GM21529 (cell line): ENCODE measurements around the gene SIMC1.
"Not testable (repeated sequence)": the region's sequence is repeated elsewhere in the genome, so short reads cannot be mapped to it uniquely, and the experiment has no call there.

ENCODE experiments used
- ATAC-seq: cut with Tn5 transposase; IDR thresholded peaks from one replicate; pipeline ENCODE4 v1.9.1; 2021; ENCODE audit not compliant: unreplicated experiment

SIMC1 gene

DNA sequence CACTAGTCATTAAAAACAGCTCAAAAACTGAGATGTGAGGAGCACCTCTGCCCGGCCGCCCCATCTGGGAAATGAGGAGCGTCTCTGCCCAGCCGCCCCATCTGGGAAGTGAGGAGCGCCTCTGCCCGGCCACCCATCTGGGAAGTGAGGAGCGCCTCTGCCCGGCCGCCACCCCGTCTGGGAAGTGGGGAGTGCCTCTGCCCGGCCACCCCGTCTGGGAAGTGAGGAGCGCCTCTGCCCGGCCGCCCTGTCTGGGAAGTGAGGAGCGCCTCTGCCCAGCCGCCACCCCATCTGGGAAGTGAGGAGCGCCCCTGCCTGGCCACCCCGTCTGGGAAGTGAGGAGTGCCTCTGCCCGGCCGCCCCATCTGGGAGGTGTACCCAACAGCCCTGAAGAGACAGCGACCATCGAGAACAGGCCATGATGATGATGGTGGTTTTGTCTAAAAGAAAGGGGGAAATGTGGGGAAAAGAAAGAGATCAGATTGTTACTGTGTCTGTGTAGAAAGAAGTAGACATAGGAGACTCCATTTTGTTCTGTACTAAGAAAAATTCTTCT lies 23.7 kb upstream of the SIMC1 start:
- not testable (repeated sequence) for ATAC-seq

DNA sequence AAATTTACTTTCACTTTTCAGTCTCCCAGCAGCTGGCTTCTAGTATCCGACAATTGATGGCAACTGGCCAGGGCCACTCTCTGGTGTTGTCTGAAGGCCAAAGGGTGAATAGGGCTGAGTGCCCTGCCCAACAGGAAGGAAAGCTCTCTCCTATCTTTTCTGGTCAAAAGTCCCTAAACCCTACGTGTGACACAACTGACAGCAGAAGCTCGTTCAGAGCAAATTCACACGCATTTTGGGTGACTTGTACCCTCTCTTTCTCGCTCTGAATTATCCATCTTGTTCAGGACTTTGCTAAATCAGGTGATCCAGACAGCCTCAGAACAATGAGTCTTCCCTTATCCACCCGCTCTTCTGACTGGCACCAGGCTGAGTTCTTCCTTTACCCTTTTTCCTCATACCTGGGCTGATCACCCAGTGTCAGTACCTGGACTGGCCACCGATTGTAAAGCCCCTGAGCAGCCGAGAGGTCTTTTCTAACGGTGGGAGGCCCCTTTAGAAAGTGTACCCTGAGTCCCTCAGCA lies 21.8 kb upstream of the SIMC1 start:
- ATAC-seq = not testable (repeated sequence)

- ATAC-seq = not testable (repeated sequence)
Measured at GRCh38 chr5:176217188-176217729, 21.0 kb upstream of the SIMC1 start.

- ATAC-seq = not testable (repeated sequence)
Measured at GRCh38 chr5:176217764-176218163, 20.5 kb upstream of the SIMC1 start.

- not testable (repeated sequence) for ATAC-seq
Measured at GRCh38 chr5:176222006-176222405, 16.2 kb upstream of the SIMC1 start.

GRCh38 chr5:176228358-176228757 lies 9.9 kb upstream of the SIMC1 start:
- ATAC-seq = not testable (repeated sequence)

DNA sequence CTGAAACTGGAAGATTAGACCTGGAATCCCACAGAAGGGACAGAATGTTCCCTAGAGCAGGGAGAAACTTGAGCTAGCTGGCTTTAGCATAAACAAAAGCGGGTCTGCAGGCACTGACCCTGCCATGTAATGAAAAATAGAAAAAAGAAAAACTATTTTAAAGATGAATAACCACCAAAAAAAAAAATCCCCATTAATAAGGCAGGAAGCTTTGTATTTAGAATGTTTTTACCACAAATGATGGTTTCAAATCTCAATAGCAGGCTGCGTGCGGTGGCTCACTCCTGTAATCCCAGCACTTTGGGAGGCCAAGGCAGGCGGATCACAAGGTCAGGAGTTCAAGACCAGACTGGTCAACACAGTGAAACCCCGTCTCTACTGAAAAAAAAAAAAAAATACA lies 5.0 kb upstream of the SIMC1 start:
- ATAC-seq = not testable (repeated sequence)

- not testable (repeated sequence) for ATAC-seq
Measured at GRCh38 chr5:176235155-176235554, 3.1 kb upstream of the SIMC1 start.

GRCh38 chr5:176238645-176239283 lies 540 bp downstream of the SIMC1 start:
- peak; percentile 36 for ATAC-seq

- not testable (repeated sequence) for ATAC-seq
Measured at GRCh38 chr5:176239304-176239703, 1.1 kb downstream of the SIMC1 start.

- ATAC-seq = not testable (repeated sequence)
Measured at GRCh38 chr5:176244318-176244717, 6.1 kb downstream of the SIMC1 start.

DNA sequence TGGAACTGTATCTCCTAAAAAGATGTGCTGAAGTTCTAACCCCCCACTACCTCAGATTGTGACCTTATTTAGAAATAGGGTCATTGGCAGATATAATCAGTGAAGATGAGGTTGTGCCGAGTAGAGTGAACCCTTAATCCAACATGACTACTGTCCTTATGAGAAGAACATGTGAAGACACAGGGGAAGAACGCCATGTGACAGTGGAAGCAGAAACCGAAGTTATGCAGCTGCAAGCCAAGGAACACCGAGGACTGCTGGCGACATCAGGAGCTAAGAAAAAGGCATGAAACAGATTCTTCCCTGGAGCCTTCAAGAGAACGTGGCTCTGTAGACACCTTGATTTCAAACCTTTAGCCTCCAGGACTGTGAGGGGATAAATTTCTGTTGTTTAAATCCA lies 6.8 kb downstream of the SIMC1 start:
- not testable (repeated sequence) for ATAC-seq

- ATAC-seq = not testable (repeated sequence)
Measured at GRCh38 chr5:176245489-176245888, 7.3 kb downstream of the SIMC1 start.

DNA sequence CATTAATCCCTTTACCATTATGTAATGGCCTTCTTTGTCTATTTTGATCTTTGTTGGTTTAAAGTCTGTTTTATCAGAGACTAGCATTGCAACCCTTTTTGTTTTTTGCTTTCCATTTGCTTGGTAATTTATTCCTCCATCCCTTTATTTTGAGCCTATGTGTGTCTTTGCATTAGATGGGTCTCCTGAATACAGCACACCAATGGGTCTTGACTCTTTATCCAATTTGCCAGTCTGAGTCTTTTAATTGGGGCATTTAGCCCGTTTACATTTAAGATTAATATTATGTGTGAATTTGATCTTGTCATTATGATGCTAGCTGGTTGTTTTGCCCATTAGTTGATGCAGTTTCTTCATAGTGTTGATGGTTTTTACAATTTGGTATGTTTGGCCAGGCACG lies 12.5 kb downstream of the SIMC1 start:
- not testable (repeated sequence) for ATAC-seq

GRCh38 chr5:176252171-176252570 lies 13.9 kb downstream of the SIMC1 start:
- not testable (repeated sequence) for ATAC-seq

DNA sequence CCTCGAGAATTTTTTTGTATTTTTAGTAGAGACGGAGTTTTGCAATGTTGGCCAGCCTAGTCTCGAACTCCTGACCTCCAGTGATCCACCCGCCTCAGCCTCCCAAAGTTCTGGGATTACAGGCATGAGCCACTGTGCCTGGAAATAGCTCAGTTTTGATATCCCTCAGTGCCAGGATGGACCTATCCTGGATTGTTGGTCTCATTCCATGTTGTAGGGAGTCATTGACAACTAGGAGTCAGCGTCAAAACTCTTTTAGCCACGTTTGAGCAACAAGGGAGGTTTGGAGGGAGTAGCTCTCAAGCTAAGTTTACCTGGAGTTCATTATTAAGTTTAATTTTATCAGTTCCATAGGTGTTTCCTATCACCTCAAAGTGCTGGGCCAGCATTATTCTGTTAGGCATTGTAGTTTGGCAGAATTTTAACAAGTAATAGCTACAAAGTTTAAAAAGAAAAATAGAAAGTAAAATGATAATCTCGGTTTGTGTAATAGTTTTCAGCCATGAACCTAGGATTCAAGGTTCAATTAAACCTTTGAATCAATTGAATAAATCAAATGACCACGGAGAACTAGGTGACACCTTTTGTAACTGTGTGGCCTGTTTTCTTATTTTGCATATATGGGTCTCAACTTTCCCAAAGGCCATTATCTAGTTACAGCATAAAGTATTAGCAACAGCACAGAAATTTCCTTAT lies 15.3 kb downstream of the SIMC1 start:
- not testable (repeated sequence) for ATAC-seq

DNA sequence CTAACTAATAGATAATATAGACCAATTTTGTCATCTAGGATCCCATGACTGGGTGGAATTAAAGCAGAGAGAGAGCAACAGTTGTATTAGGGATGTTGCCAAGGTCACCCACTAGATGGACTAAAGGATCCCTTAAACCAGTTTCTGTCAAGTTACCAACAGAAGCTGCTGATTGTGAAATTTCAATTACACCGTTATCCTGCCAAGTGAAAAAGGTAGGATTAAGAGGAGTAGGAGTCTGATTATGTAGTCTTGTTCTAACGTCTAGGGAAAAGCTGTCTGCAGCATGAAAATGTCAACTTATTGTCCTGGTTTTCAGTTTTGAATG lies 15.8 kb downstream of the SIMC1 start:
- not testable (repeated sequence) for ATAC-seq

- ATAC-seq = not testable (repeated sequence)
Measured at GRCh38 chr5:176257871-176258505, 19.8 kb downstream of the SIMC1 start.

GRCh38 chr5:176260682-176261081 lies 22.5 kb downstream of the SIMC1 start:
- ATAC-seq = not testable (repeated sequence)

- not testable (repeated sequence) for ATAC-seq
Measured at GRCh38 chr5:176266448-176266847, 28.2 kb downstream of the SIMC1 start.

- not testable (repeated sequence) for ATAC-seq
Measured at GRCh38 chr5:176289018-176289417, 50.8 kb downstream of the SIMC1 start.
